RWPE2 (cell line): Measurements from ENCODE around the gene MOK.
A peak's percentile ranks its signal among the peaks of the same experiment; 100 is the strongest.

ENCODE experiments used
- ATAC-seq: fragments of 200-7000 bp; cut with Tn5 transposase; 3 replicates; pipeline ENCODE4 v1.9.1; 2021; ENCODE audit warnings: low read depth
- DNase-seq: peaks from one replicate; pipeline ENCODE4 v3.0.0-alpha.2; 2020; ENCODE audit warnings: low spot score
- H3K27ac ChIP-seq: fragments of 450-650 bp; 2 replicates; pipeline ENCODE4 v1.5.1; 2017; ENCODE audit warnings: mild to moderate bottlenecking; ENCODE audit not compliant: poor library complexity, severe bottlenecking
- H3K27me3 ChIP-seq: fragments of 250-450 bp; sonication (Bioruptor Pico); 2 replicates; pipeline ENCODE4 v1.5.1; 2021; ENCODE audit warnings: mild to moderate bottlenecking, moderate library complexity; ENCODE audit not compliant: insufficient read depth, poor library complexity, severe bottlenecking
- H3K36me3 ChIP-seq: fragments of 250-450 bp; sonication (Bioruptor Pico); 2 replicates; pipeline ENCODE4 v1.5.1; 2020; ENCODE audit warnings: low read depth, mild to moderate bottlenecking, moderate library complexity
- H3K4me1 ChIP-seq: fragments of 250-450 bp; sonication (Bioruptor Pico); 2 replicates; pipeline ENCODE4 v1.5.1; 2021; ENCODE audit warnings: mild to moderate bottlenecking, moderate library complexity; ENCODE audit not compliant: insufficient read depth, poor library complexity, severe bottlenecking
- H3K4me3 ChIP-seq: fragments of 250-450 bp; sonication (Bioruptor Pico); 2 replicates; pipeline ENCODE4 v1.5.1; 2021; ENCODE audit warnings: mild to moderate bottlenecking, moderate library complexity; ENCODE audit not compliant: severe bottlenecking
- H3K9me3 ChIP-seq: fragments of 250-450 bp; sonication (Bioruptor Pico); 2 replicates; pipeline ENCODE4 v1.5.1; 2021; ENCODE audit warnings: mild to moderate bottlenecking, moderate library complexity; ENCODE audit not compliant: severe bottlenecking
- TF ChIP-seq, protein P1 (sequence below): fragments of 450-650 bp; IDR thresholded peaks from one replicate; pipeline ENCODE4 v1.5.1; 2017; ENCODE audit warnings: mild to moderate bottlenecking, moderate library complexity; ENCODE audit not compliant: poor library complexity, severe bottlenecking

The MOK gene

DNA sequence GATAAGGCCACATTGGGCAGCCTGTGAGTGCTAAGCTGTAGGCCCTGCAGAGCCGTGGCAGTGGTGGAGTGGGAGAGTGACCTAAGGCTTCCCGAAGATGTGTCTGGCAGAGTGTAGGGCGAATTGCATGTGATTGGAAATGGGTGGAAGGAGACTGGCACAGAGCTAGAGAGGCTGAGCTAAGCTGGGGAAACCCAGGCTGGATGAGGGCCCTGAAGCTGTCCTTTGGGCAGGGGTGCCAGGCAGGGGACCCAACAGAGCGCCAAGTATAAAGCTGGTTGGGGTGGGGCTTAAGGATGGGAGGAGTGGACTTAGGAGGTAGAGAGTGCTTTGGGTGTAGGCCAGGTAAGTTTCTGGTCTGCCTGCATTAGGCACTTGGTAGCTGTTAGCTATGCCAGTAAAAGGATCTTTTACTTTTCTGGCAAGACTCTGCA lies 117.4 kb downstream of the MOK start:
- peaks cover 25% of the 10 kb centered on the region for H3K4me1 ChIP-seq
- peak overlapping the region; percentile 46 for H3K27ac ChIP-seq
- DNase-seq, result no peak
- H3K4me3 ChIP-seq, result no peak overlapping the region
- H3K36me3 ChIP-seq, result no peaks in the 10 kb centered on the region
- no peaks in the 10 kb centered on the region for H3K27me3 ChIP-seq
- peak; percentile 43 for ATAC-seq
- TF ChIP-seq, protein P1, sequence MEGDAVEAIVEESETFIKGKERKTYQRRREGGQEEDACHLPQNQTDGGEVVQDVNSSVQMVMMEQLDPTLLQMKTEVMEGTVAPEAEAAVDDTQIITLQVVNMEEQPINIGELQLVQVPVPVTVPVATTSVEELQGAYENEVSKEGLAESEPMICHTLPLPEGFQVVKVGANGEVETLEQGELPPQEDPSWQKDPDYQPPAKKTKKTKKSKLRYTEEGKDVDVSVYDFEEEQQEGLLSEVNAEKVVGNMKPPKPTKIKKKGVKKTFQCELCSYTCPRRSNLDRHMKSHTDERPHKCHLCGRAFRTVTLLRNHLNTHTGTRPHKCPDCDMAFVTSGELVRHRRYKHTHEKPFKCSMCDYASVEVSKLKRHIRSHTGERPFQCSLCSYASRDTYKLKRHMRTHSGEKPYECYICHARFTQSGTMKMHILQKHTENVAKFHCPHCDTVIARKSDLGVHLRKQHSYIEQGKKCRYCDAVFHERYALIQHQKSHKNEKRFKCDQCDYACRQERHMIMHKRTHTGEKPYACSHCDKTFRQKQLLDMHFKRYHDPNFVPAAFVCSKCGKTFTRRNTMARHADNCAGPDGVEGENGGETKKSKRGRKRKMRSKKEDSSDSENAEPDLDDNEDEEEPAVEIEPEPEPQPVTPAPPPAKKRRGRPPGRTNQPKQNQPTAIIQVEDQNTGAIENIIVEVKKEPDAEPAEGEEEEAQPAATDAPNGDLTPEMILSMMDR, result no peak
- H3K9me3 ChIP-seq, result no peaks in the 10 kb centered on the region

DNA sequence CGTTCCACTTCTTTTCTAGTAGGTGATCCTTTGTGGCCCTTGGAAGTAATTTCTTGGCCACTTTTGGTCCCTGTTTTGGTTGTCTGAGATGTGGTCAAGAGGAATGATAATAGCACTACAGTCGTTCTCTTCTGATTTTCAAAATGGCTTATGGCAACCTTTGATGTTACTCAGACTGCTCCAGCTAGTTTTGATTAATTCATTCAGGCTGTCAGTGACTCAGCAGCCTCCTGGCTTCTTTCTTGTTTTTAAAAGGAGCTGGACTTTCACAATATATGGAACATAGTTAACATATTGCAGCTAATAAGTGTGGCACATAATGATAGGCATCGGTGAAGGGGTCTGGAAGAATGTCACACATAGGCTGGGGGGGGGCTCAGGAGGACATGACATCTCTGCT lies 117.9 kb downstream of the MOK start:
- Histone ChIP-seq H3K9me3 (no peaks in the 10 kb centered on the region), H3K4me1 (peaks cover 31% of the 10 kb centered on the region), H3K4me3 (no peak overlapping the region), H3K27ac (peak overlapping the region; percentile 46), H3K36me3 (no peaks in the 10 kb centered on the region), H3K27me3 (no peaks in the 10 kb centered on the region)
- ATAC-seq, result peak; percentile 91
- no peak for DNase-seq
- TF ChIP-seq, protein P1, result no peak

DNA sequence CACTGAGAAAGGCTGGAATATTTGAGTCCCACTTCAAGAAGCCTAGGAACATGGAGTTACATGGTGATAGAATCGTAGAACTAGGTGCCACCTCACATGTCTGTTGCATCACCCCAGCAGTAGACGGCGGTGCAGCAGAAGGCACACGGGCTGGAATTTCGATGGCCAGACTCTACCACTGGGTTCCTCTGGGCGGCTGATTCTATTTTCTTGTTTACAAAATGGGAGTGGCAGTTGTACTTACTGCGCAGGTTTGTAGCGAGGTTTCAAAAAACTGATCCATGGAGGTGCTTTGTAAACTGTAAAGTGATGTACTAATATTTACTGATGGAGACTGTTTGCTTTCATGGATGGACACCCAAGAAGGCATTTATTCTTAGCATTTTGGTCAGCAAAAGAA lies 119.6 kb downstream of the MOK start:
- no peaks in the 10 kb centered on the region for H3K36me3 ChIP-seq
- DNase-seq, result no peak
- H3K4me1 ChIP-seq, result peaks cover 30% of the 10 kb centered on the region
- TF ChIP-seq, protein P1, result no peak
- no peaks in the 10 kb centered on the region for H3K27me3 ChIP-seq
- H3K4me3 ChIP-seq, result no peak overlapping the region
- no peak overlapping the region for H3K27ac ChIP-seq
- ATAC-seq, result no peak
- no peaks in the 10 kb centered on the region for H3K9me3 ChIP-seq

DNA sequence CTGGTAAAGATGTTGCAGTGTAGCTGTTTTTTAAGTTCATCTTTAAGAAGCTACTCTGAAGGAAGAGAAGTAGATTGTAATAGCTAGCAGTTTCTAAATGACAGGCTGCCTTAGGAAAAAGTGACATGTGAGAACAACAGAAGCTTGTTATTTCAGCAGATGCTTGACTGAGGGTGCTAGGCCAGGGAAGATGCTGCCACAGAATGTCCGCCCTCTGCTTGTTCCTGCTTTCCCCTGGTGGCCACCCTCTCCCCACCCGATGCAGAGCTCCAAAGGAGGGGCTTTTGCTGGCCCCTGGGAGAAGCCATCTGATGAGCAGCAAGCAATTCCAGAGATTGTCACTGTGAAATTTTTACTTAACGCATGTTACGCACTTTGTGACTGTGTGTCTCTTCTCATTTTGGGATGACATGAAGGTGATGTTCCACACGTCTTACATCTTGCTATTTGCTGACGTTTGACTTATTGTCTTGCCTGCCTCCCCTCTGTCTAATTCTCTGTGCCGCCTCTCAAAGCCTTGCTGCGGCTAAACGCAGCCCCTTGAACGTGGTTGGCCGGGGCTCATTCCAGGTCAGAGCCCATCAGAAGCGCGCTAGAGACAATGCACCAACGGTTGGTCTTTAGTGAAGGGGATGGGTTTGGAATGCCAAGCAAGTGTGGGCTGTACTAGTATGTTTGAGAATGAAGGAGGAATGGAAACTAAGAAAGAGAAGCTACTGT lies 120.5 kb downstream of the MOK start:
- Histone ChIP-seq H3K36me3 (no peaks in the 10 kb centered on the region), H3K27ac (no peak overlapping the region), H3K4me3 (no peak overlapping the region), H3K9me3 (no peaks in the 10 kb centered on the region), H3K4me1 (peaks cover 27% of the 10 kb centered on the region), H3K27me3 (no peaks in the 10 kb centered on the region)
- DNase-seq (no peak), ATAC-seq (no peak)
- TF ChIP-seq, protein P1, result no peak

DNA sequence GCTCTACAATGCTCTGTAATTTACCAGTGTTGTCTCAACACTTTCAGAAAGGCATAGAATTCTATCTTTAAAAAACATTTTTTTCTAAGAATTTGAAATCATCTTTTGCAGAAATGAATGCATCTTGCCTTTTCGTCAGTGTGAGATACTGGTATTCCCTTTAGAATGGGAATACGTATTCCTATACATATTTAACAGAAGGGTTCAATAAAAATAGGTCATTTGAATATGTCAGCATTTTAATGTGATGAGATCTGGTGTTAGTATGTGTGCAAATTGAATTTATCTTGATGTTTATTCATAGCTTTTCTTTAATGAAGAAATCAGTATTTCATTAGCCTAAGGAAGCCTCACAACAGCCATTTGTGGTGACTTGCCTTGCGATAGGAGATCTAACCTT lies 121.1 kb downstream of the MOK start:
- DNase-seq, result no peak
- Histone ChIP-seq H3K27me3 (no peaks in the 10 kb centered on the region), H3K4me1 (peaks cover 27% of the 10 kb centered on the region), H3K9me3 (no peaks in the 10 kb centered on the region), H3K27ac (no peak overlapping the region), H3K4me3 (no peak overlapping the region), H3K36me3 (no peaks in the 10 kb centered on the region)
- ATAC-seq, result no peak
- TF ChIP-seq, protein P1, result no peak
